Coronary artery (tissue), 2 donors: ENCODE measurements around the gene NOXO1.
A peak's percentile ranks its signal among the peaks of the same experiment; 100 is the strongest.

Source experiments
- DNase-seq: peaks from one replicate; pipeline ENCODE4 v3.0.0-alpha.2; 2017; ENCODE audit warnings: low spot score
- H3K27ac ChIP-seq, 2 donors: fragments of 200-600 bp; sonication (generic); one replicate each; pipeline ENCODE4 v1.5.1; 2016 to 2019
- H3K4me3 ChIP-seq: fragments of 200-600 bp; sonication (generic); 2 replicates; pipeline ENCODE4 v1.5.1; 2016; ENCODE audit warnings: mild to moderate bottlenecking, moderate library complexity
- TF ChIP-seq, protein P1 (sequence below): fragments of 200-600 bp; sonication (generic); IDR thresholded peaks from one replicate; pipeline ENCODE4 v1.5.1; 2019; ENCODE audit warnings: antibody characterized with exemption

Gene NOXO1

DNA sequence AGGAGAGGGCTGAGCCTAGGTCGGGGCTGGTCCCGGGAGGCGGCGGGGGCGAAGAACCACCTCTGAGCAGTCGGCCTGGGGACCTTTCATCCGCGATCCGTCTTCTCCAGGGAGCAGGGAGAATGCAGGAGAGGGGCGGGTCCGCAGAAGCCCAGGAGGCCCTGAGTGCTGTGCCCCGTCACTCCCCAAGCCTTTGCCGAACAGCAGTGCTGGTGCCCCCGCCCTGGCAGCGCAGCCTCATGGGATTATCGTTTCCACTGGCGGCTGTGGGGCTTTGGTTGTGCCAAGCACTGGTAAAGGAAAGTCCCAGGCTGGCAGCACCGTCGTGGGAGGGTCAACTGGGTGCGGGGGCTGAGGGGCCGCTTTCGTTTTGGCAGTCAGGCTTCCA lies 8.8 kb downstream of the NOXO1 start:
- DNase-seq: no peak
- H3K27ac ChIP-seq: peak overlapping the region in 1 of 2 donors; percentile 83
- H3K4me3 ChIP-seq: peak overlapping the region; percentile 100
- TF ChIP-seq, protein P1, sequence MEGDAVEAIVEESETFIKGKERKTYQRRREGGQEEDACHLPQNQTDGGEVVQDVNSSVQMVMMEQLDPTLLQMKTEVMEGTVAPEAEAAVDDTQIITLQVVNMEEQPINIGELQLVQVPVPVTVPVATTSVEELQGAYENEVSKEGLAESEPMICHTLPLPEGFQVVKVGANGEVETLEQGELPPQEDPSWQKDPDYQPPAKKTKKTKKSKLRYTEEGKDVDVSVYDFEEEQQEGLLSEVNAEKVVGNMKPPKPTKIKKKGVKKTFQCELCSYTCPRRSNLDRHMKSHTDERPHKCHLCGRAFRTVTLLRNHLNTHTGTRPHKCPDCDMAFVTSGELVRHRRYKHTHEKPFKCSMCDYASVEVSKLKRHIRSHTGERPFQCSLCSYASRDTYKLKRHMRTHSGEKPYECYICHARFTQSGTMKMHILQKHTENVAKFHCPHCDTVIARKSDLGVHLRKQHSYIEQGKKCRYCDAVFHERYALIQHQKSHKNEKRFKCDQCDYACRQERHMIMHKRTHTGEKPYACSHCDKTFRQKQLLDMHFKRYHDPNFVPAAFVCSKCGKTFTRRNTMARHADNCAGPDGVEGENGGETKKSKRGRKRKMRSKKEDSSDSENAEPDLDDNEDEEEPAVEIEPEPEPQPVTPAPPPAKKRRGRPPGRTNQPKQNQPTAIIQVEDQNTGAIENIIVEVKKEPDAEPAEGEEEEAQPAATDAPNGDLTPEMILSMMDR: no peak

DNA sequence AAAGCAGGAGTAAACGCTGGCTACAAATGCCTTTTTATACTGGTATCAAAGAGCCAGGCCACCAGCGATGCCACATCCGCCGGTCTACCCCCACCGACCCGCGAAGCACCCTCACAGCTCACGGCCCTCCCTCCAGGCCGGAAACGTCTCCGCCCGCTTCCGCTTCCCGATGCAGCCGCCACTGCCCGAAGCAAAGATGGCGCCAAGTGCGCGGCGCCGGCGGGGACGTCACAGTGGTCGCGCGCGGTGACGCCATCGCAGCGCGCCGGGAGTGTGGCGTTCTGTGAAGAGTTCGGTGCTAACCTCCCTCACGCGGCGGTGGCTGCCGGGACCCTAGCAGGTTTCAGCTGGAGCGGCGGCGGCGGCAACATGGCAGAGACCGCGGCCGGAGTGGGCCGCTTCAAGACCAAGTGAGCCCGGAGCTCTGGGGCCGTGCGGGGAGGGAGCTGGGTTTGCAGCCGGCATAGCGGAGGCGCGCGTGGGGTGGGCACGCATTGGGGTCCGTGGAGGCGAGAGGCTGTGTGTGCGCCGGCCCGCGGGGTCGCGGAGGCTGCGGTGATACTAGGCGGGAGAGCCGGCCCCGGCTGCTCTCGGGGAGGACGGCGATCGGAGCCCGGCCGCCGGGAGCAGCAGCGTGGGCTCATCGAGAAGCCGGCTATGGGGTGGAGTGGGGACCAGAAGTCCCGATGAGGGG lies 9.3 kb downstream of the NOXO1 start, which contains the start of gene TBL3:
TSS of gene TBL3 (plus strand) at position 258 of the 694 bp plus-strand sequence. CDS start at position 370, 112 bp downstream.
- H3K4me3 ChIP-seq: peak within 1 kb of the TSS; percentile 100
- TF ChIP-seq, protein P1: no peak
- peak within 1 kb of the TSS; percentile 83 to 96 for H3K27ac ChIP-seq
- peak; percentile 94 for DNase-seq

DNA sequence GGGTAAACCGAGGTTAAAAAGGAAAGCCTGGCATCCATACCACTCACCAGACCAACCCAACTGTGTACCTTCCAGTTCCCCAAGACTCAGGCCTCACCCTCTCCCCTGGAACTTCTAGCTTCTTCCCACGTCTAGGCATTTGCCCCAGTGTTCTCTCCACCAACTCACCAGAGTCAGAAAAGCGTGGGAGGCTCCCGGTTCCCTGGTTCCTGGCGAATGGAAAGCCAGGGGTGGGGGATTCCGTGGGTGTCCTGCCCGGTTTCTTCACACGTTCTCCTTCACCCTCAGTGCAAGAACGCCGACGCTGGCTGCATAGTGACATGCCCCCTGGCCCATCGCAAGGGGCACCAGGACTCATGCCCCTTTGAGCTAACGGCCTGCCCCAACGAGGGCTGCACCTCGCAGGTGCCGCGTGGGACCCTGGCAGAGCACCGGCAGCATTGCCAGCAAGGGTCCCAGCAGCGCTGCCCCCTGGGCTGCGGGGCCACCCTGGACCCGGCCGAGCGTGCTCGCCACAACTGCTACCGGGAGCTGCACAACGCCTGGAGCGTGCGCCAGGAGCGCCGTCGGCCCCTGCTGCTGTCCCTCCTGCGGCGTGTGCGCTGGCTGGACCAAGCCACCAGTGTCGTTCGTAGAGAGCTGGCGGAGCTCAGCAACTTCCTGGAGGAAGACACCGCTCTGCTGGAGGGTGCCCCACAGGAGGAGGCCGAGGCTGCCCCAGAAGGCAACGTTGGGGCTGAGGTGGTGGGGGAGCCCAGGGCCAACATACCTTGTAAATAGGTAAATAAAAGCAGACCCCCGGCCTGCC lies 12.9 kb downstream of the NOXO1 start:
- DNase-seq: no peak
- TF ChIP-seq, protein P1: no peak
- Histone ChIP-seq H3K4me3 (no peak overlapping the region), H3K27ac (no peak overlapping the region)

DNA sequence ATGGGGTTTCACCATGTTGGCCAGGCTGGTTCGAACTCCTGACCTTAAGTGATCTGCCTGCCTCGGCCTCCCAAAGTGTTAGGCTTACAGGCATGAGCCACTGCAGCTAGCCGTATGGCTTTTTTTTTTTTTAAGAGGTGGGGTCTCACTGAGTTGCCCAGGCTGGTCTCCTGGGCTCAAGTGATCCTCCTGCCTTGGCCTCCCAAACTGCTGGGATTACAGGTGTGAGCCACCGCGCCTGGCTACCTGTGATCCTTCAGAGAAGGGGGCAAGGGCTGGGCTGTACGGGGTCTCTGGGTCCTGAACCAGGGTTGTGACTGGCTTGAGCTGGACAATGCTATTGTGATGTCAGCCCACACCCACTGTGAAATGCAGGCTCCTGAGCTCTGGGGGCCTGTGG lies 14.8 kb downstream of the NOXO1 start, which contains the start of gene RNF151:
TSS of gene RNF151 (plus strand) at position 397 of the 400 bp plus-strand sequence. CDS start 26 bp downstream, outside the sequence.
- DNase-seq: no peak
- TF ChIP-seq, protein P1: no peak
- peak within 1 kb of the TSS; percentile 99 for H3K4me3 ChIP-seq
- H3K27ac ChIP-seq: peak within 1 kb of the TSS; percentile 96 to 98

DNA sequence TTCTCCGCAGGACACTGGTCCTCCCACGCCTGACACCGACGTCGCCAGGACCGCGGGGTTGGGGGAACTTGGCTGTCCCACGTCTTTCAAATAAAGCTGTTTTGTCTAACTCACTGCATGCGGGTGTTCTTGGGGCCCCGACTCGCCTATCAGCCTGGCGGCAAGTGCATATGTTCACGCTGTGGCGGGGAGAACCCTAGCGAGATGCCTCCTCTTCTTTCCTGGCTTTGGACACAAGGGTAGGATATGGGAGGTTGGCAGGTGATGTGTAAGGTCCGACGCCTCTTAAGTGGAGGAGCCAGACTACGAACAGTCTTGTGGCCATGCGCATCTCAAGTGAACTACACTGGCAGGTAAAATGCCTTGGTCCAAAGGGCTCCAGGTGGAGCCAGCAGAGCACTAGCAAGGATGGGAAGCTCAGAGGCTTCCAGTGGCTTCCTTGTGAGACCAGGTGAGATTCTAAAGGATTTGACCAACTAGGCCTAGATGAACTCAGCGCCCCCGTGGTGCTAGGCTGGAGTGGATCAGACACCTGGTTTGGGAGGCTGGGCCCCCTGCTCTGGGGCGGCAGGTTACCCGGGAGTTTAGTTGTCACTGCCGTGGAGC lies 15.8 kb downstream of the NOXO1 start:
- no peak for DNase-seq
- TF ChIP-seq, protein P1: no peak
- peak overlapping the region; percentile 99 for H3K4me3 ChIP-seq
- peak overlapping the region; percentile 96 to 98 for H3K27ac ChIP-seq

DNA sequence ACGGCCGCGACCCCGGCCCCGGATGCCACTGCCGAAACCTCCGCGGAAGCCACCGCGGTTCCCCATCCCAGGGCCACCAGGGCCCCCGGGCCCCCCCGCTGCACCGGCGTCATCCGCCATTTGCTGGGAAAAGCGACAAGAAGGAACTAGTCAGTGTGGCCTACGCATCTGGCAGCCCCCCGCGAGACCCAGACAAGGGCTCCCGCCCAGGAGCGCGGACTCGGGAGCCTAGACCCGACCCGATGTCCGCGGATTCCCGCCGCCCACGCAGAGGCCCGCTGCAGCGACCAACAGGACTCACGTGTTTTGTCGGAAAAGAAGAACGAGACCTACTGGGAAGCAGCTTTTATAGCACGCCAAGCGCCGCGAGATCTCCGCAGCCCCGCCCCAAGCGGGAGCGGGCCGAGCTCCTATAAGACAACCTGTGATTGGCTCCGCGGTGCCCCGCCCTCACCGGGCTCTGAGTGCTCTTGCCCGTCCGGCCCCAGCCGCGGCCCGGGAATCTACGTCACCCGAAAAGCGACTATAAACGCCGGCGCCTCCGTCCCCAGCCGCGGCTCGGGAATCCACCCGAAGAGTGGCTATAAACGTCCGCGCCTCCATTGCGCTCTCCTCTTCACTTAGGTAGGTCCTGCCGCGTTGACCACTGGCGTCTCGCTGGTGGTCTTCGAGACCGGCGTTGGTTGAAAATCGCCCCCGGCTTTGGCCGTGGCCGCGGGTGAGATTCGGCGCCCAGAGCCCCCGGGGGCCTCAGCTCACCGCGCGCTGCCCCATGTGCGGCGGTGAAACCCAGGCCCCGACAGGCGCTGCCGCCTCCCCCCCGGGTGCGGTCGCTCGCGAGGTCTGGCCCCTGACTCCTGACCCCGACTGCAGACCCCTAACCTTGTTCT lies 16.5 kb downstream of the NOXO1 start, which contains the start of gene RPS2:
TSS of gene RPS2 (minus strand) at position 321 of the 890 bp plus-strand sequence. CDS start at position 120, 201 bp downstream.
- Histone ChIP-seq H3K27ac (peak within 1 kb of the TSS; percentile 96 to 98), H3K4me3 (peak within 1 kb of the TSS; percentile 99)
- DNase-seq: peak; percentile 99
- TF ChIP-seq, protein P1: no peak
